ENCODE data around the gene CDS1.

The CDS1 gene

GRCh38 chr4:84563002-84563401 lies 19.9 kb upstream of the CDS1 start:
- no peak for TF ChIP-seq POLR2A (IDR thresholded peaks at IDR 0.05; ENCODE audit: extremely low read depth, insufficient read length)
- H3K4me3 ChIP-seq (ENCODE audit: low read depth, low read length): no peak overlapping the region
- DNase-seq (ENCODE audit: low read depth): no peak

- no peak for DNase-seq (ENCODE audit: low read depth)
- no peak for TF ChIP-seq CTCF (IDR thresholded peaks at IDR 0.05; ENCODE audit: low read depth, low read length)
- TF ChIP-seq, protein P1, sequence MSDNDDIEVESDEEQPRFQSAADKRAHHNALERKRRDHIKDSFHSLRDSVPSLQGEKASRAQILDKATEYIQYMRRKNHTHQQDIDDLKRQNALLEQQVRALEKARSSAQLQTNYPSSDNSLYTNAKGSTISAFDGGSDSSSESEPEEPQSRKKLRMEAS (IDR thresholded peaks at IDR 0.05; ENCODE audit: low read depth, low read length): no peak
- no peak for TF ChIP-seq POLR2A (IDR thresholded peaks at IDR 0.05; ENCODE audit: extremely low read depth, insufficient read length)
- no peak for TF ChIP-seq MYC (IDR thresholded peaks at IDR 0.05; ENCODE audit: low read depth, low read length)
- no peak overlapping the region for H3K4me3 ChIP-seq (ENCODE audit: low read depth, low read length)
Measured at GRCh38 chr4:84565951-84566350, 17.0 kb upstream of the CDS1 start.

GRCh38 chr4:84568496-84568895 lies 14.4 kb upstream of the CDS1 start:
- TF ChIP-seq POLR2A (IDR thresholded peaks at IDR 0.05; ENCODE audit: extremely low read depth, insufficient read length) (no peak), MYC (IDR thresholded peaks at IDR 0.05; ENCODE audit: low read depth, low read length) (no peak)
- no peak overlapping the region for H3K4me3 ChIP-seq (ENCODE audit: low read depth, low read length)
- no peak for DNase-seq (ENCODE audit: low read depth)

DNA sequence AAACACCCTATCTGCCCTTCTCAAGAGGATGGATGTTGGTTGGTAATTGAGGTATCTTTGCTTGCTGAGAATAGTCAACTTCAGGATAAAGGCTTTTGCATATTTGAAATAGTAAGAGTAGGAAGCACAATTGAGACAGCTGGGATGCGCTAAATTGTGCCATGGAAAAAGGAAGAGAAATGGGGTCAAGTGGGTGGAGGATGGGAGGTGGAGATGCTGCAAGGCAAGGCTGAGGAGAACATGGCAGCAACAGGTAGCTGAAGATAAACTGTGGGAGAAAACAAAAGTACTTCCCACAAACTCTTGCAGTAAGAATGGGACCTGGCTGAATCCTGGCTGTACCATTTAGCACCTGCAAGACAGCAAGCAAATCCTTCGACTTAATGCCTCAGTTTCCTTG lies 13.9 kb upstream of the CDS1 start:
- TF ChIP-seq, protein P1 (IDR thresholded peaks at IDR 0.05; ENCODE audit: low read depth, low read length): no peak
- TF ChIP-seq POLR2A (IDR thresholded peaks at IDR 0.05; ENCODE audit: extremely low read depth, insufficient read length): no peak
- no peak for TF ChIP-seq MYC (IDR thresholded peaks at IDR 0.05; ENCODE audit: low read depth, low read length)
- TF ChIP-seq CTCF (IDR thresholded peaks at IDR 0.05; ENCODE audit: low read depth, low read length): no peak
- H3K4me3 ChIP-seq (ENCODE audit: low read depth, low read length): no peak overlapping the region
- no peak for DNase-seq (ENCODE audit: low read depth)

DNA sequence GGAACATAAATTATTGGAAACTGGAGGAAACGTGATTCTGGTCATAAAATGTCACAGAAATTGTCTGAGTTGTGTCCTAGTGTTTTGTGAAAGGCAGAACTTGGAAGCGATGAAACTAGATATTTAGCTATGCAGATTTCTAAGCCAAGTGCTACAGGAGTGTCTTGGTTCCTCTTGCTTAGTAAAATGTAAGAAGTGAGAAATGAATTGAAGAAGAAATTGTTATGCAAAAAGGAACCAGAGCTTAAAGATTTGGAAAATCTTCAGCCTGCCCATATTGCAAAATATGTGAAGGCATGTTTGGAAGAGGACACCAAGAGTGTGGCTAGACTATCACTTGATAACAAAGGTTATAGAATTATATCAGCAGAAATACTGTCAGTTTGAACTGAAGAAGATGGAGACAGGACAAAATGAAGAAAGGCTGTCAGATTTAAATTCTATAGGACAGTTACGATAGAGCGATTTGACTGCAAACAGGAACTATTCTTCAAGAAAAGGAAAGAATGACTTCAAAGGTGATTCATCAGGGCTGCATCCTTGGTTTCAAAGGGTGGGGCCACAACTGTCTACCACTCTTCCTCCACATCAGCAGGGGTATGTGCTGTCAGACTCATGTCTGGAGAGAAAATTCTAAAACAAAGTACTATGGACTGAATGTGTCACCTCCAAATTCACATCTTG lies 9.4 kb upstream of the CDS1 start:
- DNase-seq (ENCODE audit: low read depth): peak; percentile 6
- no peak overlapping the region for H3K4me3 ChIP-seq (ENCODE audit: low read depth, low read length)
- TF ChIP-seq, protein P1 (IDR thresholded peaks at IDR 0.05; ENCODE audit: low read depth, low read length): no peak
- TF ChIP-seq CTCF (IDR thresholded peaks at IDR 0.05; ENCODE audit: low read depth, low read length): no peak

- no peak for DNase-seq (ENCODE audit: low read depth)
- no peak overlapping the region for H3K4me3 ChIP-seq (ENCODE audit: low read depth, low read length)
- TF ChIP-seq POLR2A (IDR thresholded peaks at IDR 0.05; ENCODE audit: extremely low read depth, insufficient read length) (no peak), CTCF (IDR thresholded peaks at IDR 0.05; ENCODE audit: low read depth, low read length) (no peak), MYC (IDR thresholded peaks at IDR 0.05; ENCODE audit: low read depth, low read length) (no peak)
- TF ChIP-seq, protein P1 (IDR thresholded peaks at IDR 0.05; ENCODE audit: low read depth, low read length): no peak
Measured at GRCh38 chr4:84574069-84574720, 8.7 kb upstream of the CDS1 start.

Data from NB4 (cell line).